GM21367 (cell line): ENCODE data around the gene IQCK.

ENCODE experiments used
- ATAC-seq: cut with Tn5 transposase; IDR thresholded peaks from one replicate; pipeline ENCODE4 v1.9.1; 2021; ENCODE audit not compliant: unreplicated experiment

Gene IQCK

GRCh38 chr16:19698480-19699465 lies 19.3 kb upstream of the IQCK start:
- ATAC-seq = no peak

GRCh38 chr16:19699472-19699871 lies 18.6 kb upstream of the IQCK start:
- no peak for ATAC-seq

GRCh38 chr16:19700319-19700781 lies 17.7 kb upstream of the IQCK start:
- no peak for ATAC-seq

GRCh38 chr16:19701091-19701490 lies 17.0 kb upstream of the IQCK start:
- no peak for ATAC-seq

GRCh38 chr16:19703172-19703889 lies 14.7 kb upstream of the IQCK start:
- ATAC-seq = no peak

- ATAC-seq = no peak
Observed at GRCh38 chr16:19704321-19705145, 13.5 kb upstream of the IQCK start.

- ATAC-seq = no peak
Observed at GRCh38 chr16:19705146-19705501, 12.9 kb upstream of the IQCK start.

GRCh38 chr16:19705843-19706242 lies 12.2 kb upstream of the IQCK start:
- no peak for ATAC-seq

- no peak for ATAC-seq
Observed at GRCh38 chr16:19706846-19707245, 11.2 kb upstream of the IQCK start.

- ATAC-seq = no peak
Observed at GRCh38 chr16:19707569-19708295, 10.3 kb upstream of the IQCK start.

- ATAC-seq = no peak
Observed at GRCh38 chr16:19708296-19709205, 9.5 kb upstream of the IQCK start.

GRCh38 chr16:19709381-19710136 lies 8.5 kb upstream of the IQCK start:
- no peak for ATAC-seq

GRCh38 chr16:19710191-19710908 lies 7.7 kb upstream of the IQCK start:
- no peak for ATAC-seq

GRCh38 chr16:19710991-19711545 lies 7.0 kb upstream of the IQCK start:
- ATAC-seq = no peak

GRCh38 chr16:19711643-19712042 lies 6.4 kb upstream of the IQCK start:
- ATAC-seq = no peak

- ATAC-seq = no peak
Observed at GRCh38 chr16:19712418-19713058, 5.5 kb upstream of the IQCK start.

- no peak for ATAC-seq
Observed at GRCh38 chr16:19713697-19714096, 4.4 kb upstream of the IQCK start.
